GM19023 (cell line): ENCODE data around the gene DMRTC1B.
A peak's percentile ranks its signal among the peaks of the same experiment; 100 is the strongest.
"Not testable (repeated sequence)": the region's sequence is repeated elsewhere in the genome, so short reads cannot be mapped to it uniquely, and the experiment has no call there.

Experiments used
- ATAC-seq: cut with Tn5 transposase; IDR thresholded peaks from one replicate; pipeline ENCODE4 v1.9.1; 2021; ENCODE audit warnings: mild to moderate bottlenecking, moderate library complexity; ENCODE audit not compliant: unreplicated experiment

DMRTC1B gene, protein sequence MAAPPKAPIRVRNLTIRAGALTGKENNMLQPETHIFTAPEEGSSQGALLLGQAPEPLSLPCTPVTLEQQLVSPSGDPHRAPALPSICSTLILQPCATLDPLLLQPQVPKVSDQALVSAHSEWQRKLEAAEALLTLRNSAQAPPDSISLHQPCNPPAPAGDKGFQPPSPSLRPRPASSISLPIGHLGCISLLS

DNA sequence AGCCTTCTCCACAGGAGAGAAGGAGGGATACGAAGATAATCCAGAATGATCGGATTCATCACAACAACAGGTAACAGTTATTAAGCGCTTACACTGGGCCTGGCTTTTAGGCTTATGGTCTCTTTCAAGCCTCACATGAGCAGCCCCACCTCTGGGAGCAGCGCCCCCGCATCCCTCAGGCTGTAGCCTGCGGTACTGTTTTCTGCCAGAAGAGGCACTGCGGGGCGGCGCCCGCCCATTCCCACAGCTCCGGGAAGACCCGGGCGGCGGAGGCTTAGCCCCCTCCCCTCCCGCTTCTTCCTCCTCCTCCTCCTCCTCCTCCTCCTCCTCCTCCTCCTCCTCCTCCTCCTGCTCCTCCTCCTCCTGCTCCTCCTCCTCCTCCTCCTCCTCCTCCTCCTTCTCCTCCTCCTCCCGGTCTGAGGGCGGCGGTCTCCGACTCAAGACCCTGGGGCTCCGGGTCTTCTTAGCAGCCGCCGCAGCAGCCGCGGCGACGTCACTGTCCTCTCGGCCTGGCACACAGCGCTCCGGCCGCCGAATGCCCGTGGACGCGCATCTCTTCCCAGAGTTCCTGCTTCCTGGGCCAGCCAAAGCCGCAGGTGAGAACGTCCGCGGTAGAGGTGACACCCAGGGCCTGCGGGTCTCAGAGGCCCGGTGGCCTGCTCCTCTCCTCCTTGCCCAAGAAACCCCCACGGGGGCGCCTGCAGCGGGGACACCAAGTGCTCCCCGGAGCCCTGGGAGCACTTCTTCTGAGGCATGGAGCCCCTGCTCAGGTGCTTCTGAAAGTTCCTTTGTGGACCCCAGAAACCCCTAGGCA, at the start of gene DMRTC1B:
Gene DMRTC1B (plus strand): TSS at position 238 of the 814 bp plus-strand sequence. CDS start 68,246 bp downstream, outside the sequence.
- ATAC-seq, result peak; percentile 77

DNA sequence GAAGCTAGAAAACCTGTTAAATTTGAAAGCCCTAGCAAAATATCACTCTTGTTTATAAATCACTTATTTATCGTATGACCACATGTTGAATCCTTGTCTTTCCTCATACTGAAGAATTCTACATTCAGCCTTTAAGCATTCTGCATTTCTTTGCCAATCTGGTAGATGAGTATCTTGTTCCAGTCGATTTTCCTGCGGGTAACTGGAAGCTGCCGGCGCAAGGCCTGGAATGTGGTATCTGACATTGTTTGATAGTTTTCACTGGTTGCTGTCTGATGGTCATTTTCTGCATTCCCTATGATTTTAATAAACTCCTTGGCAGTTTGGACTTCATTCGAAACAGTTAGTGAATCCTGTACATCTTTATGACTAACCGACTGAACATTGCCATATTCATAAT, 48.8 kb upstream of the DMRTC1B start:
- no peak for ATAC-seq

DNA sequence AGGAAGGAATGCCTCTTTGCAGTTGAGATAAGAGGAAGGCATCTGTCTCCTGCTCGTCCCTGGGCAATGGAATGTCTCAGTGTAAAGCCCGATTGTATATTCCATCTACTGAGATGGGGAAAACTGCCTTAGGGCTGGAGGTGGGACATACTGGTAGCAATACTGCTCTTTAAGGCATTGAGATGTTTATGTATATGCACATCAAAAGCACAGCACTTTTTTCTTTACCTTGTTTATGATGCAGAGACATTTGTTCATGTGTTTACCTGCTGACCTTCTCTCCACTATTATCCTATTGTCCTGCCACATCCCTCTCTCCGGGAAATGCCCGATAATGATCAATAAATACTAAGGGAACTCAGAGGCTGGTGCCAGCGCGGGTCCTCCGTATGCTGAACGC, 43.1 kb upstream of the DMRTC1B start:
- ATAC-seq, result not testable (repeated sequence)

DNA sequence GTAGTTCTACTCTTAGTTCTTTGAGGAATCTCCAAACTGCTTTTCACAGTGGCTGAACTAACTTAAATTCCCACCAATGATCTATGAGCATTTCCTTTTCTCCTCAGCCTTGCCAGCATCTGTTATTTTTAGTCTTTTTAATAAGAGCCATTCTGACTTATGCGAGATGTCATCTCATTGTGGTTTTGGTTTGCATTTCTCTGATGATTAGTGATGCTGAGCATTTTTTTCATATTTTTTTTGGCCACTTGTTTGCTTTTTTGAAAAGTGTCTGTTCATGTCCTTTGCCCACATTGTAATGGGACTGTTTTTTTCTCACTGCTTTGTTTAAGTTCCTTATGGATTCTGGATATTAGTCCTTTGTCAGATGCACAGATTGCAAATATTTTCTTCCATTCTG, 41.1 kb upstream of the DMRTC1B start:
- ATAC-seq, result no peak

DNA sequence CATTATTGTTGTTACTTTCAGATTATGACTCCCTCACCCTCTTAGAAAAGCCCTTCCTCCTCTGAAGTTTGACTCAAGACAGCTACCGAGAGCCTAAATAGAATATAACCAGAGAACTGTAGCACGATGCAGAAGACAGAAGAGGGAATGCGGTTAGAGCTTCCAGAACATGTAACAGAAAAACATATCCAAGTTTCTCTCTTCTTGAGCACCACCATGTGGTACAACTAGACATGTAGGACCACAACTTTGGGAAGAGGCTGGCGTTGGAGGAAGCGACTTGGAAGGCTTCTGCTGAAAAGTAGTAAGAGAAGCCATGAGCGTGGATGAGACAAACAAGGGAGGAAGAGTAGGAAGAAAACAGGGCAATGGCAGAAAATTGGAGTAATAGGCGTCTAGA, 31.1 kb upstream of the DMRTC1B start:
- ATAC-seq, result not testable (repeated sequence)

DNA sequence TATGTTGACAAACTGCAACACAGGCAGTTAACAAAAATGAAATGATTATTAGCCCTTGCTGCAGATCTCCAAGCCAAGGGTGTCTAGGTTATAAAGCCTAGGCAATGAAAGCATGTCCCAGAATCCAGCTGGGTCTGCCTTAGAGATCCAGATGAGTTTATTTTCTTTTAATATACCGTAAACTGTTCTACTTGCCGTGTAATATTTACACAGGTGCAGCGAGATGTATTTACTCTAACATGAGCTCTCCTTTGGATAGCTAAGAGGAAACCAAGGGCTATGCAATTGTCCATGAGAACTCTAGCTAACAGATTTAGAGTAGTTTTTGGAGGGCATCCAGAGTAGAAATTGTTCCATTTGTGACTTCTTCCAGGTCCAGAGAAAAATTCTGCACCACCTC, 28.1 kb upstream of the DMRTC1B start:
- ATAC-seq, result not testable (repeated sequence)

DNA sequence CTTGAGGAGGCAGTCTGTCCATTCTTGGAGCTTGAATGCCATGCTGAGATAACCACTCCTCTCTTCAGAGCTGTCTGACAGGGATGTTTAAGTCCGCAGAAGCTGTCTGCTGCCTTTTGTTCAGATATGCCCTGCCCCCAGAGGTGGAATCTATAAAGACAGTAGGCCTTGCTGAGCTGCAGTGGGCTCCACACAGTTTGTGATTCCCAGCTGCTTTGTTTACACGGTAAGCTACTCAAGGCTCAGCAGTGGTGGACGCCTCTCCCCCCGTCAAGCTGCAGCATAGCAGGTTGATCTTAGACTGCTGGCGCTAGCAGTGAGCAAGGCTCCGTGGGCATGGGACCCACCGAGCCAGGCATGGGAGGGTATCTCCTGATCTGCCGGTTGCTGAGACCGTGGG, 16.2 kb upstream of the DMRTC1B start:
- ATAC-seq, result not testable (repeated sequence)

DNA sequence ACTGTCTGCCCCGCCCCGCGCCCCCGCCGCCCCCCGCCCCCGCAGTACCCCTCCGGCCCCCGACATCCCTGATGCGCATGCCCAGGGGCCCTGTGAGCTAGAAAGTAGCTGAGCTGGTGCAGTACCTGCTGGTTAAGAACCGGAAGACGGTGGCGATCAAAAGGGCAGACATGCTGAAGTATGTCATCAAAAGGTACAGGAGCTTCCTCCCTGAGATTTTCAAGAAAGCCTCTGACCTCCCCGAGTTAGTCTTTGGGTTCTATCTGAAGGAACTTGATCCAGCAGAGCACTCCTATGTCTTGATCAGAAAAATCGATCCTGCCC, 739 bp downstream of the DMRTC1B start:
- ATAC-seq, result peak; percentile 65

DNA sequence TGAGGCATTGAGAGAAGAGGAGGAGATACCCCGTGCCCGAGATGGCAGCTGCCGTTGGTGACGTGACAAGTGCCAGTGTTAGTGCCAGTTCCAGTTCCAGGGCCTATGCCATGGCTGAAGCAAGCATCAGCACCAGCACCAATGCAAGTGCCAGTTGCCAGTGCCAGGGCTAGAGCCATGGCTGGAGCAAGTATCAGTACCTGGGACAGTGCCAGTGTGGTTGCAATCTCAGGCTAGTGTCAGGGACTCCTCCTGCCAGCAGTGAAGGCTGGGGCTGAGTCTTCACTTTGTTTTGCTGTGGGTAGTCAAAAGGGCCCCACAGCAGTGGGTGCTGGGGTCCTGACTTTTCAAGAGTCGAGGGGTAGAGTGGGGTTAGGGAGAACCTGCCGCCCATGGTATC, 1.5 kb downstream of the DMRTC1B start:
- not testable (repeated sequence) for ATAC-seq

DNA sequence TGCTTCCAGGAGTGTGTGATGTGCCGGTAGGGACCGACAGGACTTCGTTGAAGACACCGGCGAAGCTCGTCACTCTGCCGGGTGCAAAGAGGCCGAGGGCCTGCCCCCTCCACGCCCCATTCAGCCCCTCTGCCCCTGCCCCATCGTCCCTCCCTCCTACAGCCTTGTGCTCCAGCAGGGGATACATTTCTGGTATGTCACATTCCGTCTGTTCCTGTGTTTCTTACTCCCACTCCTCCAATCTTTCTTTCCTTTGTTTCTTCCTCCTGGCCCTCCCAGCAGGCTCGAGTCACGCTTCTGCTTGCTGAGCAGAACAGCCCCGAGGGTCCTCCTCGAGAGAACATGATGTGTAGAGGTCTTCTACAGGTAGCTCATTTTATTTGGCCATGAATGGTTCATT, 5.9 kb downstream of the DMRTC1B start, which contains the start of gene FAM236B:
Gene FAM236B (minus strand): TSS at position 101 of the 400 bp plus-strand sequence. CDS start 100 bp downstream, at position 1.
- not testable (repeated sequence) for ATAC-seq

DNA sequence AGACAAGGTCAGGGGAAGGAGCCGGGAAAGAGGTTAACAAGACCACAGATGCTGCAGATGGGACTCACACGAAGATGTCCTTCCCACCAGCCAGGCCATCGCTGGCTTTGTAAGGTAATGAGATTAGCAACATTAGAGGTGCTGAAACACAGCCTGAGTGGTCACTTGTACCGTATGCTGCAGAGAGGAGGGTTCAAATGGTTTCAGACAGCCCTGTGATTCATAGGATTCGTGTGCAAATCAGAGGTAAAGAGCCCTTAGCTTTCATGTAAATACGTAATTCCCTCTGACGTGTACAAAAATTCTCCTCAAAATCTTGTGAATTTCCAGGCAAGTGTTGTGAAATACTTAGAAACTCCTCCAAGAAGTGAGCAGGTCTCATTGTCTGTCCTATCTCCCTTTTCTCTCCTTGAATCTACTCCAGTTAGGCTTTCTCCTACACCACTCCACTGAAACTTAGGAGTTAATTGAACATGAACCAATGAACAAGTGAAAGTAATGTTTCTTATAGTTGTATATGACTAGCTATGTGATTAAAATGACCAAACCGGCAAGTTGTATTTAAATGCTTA, 6.8 kb downstream of the DMRTC1B start:
- ATAC-seq, result not testable (repeated sequence)

DNA sequence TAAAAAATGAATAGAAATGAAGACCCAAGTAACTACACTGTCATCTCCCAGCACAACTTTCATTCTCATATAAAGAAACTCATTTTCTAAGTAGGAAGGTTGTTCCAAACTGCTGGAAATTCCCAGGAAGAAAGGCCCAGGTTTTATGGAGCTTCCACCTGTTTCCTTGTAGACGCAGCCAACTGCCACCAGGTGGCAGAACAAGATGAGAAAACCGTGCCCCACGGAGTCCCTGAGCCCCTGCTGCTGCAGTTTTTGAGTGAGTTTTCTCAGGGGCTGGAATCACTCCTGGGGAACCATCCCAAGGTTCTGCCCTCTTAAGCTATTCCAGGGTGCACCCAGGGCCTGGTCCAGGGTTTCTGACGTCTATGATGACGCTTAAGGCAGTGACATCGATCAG, 7.3 kb downstream of the DMRTC1B start:
- not testable (repeated sequence) for ATAC-seq

DNA sequence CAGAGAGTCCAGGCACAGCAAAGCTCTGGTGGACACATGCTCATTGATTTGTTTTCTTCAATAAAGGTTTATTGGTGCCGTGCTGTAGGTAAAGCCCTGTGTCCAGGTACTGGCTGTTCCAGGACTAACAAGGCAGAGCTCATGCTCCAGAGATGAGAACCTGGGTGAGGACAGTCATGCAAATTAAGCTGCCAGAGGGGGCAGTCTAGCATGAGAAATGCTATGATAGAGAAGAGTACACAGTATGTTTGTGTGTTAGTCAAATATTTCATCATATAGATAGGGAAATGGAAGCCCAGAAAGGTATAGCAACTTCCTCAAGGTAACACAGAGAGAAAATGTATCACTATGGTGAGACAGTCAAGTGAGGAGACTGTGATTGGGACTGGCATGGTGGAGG, 11.5 kb downstream of the DMRTC1B start:
- not testable (repeated sequence) for ATAC-seq

DNA sequence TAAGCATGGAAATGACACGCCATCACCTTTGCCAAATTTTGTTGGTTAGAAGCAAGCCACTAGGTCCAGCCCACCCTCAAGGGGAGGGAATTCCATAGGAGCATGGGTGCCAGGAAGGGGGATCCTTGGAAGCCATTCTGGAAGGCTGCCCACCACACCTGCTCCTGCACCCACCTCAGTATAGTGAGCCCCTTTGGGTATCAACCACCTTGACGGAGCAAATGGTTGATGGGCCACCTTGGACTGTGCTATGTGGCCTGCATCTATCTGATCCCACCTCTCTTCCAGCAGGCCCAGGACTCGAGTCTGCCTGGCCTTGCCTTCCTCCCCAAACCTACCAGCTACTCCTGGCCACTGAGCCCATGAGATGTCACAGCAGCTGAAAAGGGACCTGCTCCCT, 13.7 kb downstream of the DMRTC1B start:
- ATAC-seq, result not testable (repeated sequence)

DNA sequence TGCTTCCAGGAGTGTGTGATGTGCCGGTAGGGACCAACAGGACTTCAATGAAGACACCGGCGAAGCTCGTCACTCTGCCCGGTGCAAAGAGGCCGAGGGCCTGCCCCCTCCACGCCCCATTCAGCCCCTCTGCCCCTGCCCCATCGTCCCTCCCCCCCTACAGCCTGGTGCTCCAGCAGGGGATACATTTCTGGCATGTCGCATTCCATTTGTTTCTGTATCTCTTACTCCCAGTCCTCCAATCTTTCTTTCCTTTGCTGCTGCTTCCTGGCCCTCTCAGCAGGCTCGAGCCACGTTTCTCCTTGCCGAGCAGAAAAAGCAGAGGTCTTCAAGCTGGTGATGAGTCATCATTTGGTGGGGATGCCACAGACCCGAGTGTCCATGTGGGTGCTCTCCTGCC, 31.4 kb downstream of the DMRTC1B start, which contains the start of gene FAM236D:
Gene FAM236D (minus strand): TSS at position 101 of the 400 bp plus-strand sequence. CDS start 100 bp downstream, at position 1.
- not testable (repeated sequence) for ATAC-seq

DNA sequence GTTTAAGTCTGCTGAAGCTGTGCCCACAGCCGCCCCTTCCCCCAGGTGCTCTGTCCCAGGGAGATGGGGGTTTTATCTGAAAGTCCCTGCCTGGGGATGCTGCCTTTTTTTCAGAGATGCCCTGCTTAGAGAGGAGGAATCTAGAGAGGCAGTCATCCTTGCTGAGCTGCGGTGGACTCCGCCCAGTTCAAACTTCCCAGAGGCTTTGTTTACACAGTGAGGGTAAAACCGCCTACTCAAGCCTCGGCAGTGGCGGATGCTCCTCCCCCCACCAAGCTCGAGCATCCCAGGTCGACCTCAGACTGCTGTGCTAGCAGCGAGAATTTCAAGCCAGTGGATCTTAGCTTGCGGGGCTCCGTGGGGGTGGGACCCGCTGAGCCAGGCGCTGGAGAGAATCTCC, 54.0 kb downstream of the DMRTC1B start:
- not testable (repeated sequence) for ATAC-seq

DNA sequence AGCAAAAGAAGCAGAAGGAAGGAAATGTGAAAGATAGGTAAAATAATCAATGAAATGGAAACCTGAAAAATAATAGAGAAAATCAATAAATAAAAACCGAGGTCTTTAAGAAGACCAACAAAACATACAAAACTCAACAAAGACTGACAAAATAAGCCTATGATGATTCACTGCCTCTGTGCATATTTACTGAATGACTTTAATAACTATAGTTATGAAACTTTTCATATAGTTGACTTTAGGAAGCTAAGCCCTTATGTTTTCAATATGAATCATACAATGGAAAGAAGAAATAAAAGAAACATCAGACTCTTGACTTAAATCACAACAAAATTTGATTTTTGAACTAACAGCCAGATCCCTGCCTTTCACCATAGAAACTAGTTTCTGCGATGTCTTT, 60.8 kb downstream of the DMRTC1B start:
- not testable (repeated sequence) for ATAC-seq

DNA sequence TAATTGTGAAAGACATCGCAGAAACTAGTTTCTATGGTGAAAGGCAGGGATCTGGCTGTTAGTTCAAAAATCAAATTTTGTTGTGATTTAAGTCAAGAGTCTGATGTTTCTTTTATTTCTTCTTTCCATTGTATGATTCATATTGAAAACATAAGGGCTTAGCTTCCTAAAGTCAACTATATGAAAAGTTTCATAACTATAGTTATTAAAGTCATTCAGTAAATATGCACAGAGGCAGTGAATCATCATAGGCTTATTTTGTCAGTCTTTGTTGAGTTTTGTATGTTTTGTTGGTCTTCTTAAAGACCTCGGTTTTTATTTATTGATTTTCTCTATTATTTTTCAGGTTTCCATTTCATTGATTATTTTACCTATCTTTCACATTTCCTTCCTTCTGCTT, 106.2 kb downstream of the DMRTC1B start:
- ATAC-seq, result not testable (repeated sequence)

DNA sequence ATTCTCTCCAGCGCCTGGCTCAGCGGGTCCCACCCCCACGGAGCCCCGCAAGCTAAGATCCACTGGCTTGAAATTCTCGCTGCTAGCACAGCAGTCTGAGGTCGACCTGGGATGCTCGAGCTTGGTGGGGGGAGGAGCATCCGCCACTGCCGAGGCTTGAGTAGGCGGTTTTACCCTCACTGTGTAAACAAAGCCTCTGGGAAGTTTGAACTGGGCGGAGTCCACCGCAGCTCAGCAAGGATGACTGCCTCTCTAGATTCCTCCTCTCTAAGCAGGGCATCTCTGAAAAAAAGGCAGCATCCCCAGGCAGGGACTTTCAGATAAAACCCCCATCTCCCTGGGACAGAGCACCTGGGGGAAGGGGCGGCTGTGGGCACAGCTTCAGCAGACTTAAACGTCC, 113.0 kb downstream of the DMRTC1B start:
- not testable (repeated sequence) for ATAC-seq
